ENCODE results near the gene TTC8. TPM values are rescaled to one million over a fixed set of nuclear protein-coding genes. Genes with fewer than 3 reads are reported as not detected.

Gene TTC8
- 18.3 TPM for polyA plus RNA-seq (2013, experiment 1 of 2)
- 18.0 TPM for polyA plus RNA-seq (2013, experiment 2 of 2)

DNA sequence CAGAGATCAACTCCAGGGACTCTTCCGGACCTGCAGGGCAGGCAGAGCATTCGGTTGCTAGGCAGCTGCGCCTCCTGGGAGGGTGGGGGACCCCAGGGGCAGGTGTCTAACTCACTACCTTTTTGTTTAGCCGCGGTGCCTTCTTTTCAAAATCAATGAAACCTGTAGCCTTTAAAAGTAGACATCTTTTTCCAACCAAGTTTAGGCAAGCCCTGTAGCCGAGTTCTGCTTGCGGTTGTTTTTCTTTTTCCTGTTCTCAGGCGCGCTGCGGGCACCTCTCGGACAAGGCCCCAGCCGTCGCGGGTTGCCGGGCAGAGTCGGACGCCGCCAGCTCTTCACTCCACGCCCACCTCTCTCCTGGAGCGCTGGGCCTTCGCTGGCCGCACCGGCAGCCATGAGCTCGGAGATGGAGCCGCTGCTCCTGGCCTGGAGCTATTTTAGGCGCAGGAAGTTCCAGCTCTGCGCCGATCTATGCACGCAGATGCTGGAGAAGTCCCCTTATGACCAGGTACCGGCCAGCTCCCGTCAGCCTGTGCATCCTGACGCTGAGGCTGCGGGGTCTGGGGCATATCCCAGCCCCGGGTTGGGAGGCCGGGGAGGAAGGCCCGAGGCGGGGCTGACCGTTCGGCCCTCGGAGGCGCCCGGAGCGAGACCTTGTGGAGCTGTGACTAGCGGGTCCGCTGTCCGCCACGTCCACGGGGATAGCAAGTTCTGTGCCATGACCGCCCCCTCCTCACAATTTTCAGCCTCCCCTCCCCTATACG, at the start of gene TTC8:
Gene TTC8 (plus strand): TSS at position 338 of the 764 bp plus-strand sequence. CDS start 57 bp downstream, at position 395.
- Histone ChIP-seq H4K91ac (ENCODE audit: low read depth, low read length, poor library complexity) (no peak within 1 kb of the TSS), H3K14ac (ENCODE audit: low read length) (peak within 1 kb of the TSS; percentile 78)

DNA sequence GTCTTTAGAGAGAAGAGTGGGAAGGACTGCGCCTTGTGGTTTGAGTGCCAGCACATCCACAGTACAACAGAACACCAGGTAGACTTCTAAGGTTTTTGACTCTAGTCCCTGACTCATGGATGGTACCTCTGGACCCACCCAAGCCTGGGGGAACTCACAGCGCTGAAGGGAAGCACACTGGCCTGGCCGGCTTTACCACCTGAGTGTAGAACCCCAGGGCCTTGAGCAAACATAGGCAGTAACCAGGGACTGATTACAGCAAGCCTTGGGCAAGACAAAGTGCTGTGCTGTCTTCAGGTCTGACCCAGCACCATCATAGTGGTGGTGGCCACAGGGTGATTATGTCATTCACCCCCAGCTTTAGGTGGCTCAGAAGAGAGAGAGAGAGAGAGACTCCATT, 48.9 kb upstream of the TTC8 start:
- H2AK5ac ChIP-seq (ENCODE audit: low read depth, low read length) = no peak overlapping the region
- H3K27me3 ChIP-seq (ENCODE audit: control insufficient read depth in 3 of 3, insufficient read depth in 3 of 3, low read depth in 1 of 3, low read length in 3 of 3) = no peaks in the 10 kb centered on the region
- no peaks in the 10 kb centered on the region for H3K9me3 ChIP-seq (replicated peaks in 1 of 2; ENCODE audit: control insufficient read depth in 2 of 2, insufficient read depth in 1 of 2, low read depth in 1 of 2, low read length in 2 of 2)
- no peak overlapping the region for H3K4me2 ChIP-seq (ENCODE audit: insufficient read depth, low read length, poor library complexity, severe bottlenecking)
- H3K4me1 ChIP-seq (ENCODE audit: control insufficient read depth in 2 of 2, insufficient read depth in 1 of 2, low read depth in 1 of 2, low read length in 2 of 2) = no peaks in the 10 kb centered on the region
- no peak for DNase-seq (ENCODE audit: low spot score)
- H3K9ac ChIP-seq (ENCODE audit: low read depth, low read length, poor library complexity) = no peak overlapping the region
- H2BK12ac ChIP-seq (ENCODE audit: low read length) = no peak overlapping the region
- H2BK120ac ChIP-seq (ENCODE audit: low read depth, low read length) = no peak overlapping the region
- no peak overlapping the region for H3K27ac ChIP-seq (replicated peaks; ENCODE audit: low read length)
- H4K8ac ChIP-seq (ENCODE audit: low read depth, low read length) = no peak overlapping the region
- no peak overlapping the region for H4K91ac ChIP-seq (ENCODE audit: low read depth, low read length, poor library complexity)
- no peaks in the 10 kb centered on the region for H3K36me3 ChIP-seq (replicated peaks in 1 of 2; ENCODE audit: control insufficient read depth in 2 of 2, insufficient read depth in 2 of 2, low read length in 2 of 2)
- H3K18ac ChIP-seq (ENCODE audit: low read length) = no peak overlapping the region
- no peak overlapping the region for H3K4me3 ChIP-seq (ENCODE audit: low read length in 2 of 2)
- WGBS, 2 donors (ENCODE audit: extremely low coverage in 2 of 2, insufficient read length in 2 of 2, insufficient replicate concordance in 1 of 2) = no CpG with 5 or more reads among the region's 3 CpGs
- H2BK15ac ChIP-seq (ENCODE audit: low read length) = no peak overlapping the region
- no peaks in the 10 kb centered on the region for H3K79me1 ChIP-seq (ENCODE audit: low read depth, low read length)
- no peak overlapping the region for H3K14ac ChIP-seq (ENCODE audit: low read length)
- H3K4ac ChIP-seq (ENCODE audit: low read length) = no peak overlapping the region
- no peak overlapping the region for H2BK5ac ChIP-seq (ENCODE audit: low read length)
- no peak overlapping the region for H3K23ac ChIP-seq (ENCODE audit: low read depth, low read length, poor library complexity)
- no peak overlapping the region for H2AFZ ChIP-seq (ENCODE audit: low read length)

More for the DNA sequence above, at the start of gene TTC8:
- peak within 1 kb of the TSS; percentile 56 for H3K4me2 ChIP-seq (ENCODE audit: insufficient read depth, low read length, poor library complexity, severe bottlenecking)
- no peaks in the 10 kb centered on the region for H3K79me1 ChIP-seq (ENCODE audit: low read depth, low read length)
- peak within 1 kb of the TSS; percentile 97 for H3K9ac ChIP-seq (ENCODE audit: low read depth, low read length, poor library complexity)
- no peak within 1 kb of the TSS for H3K4ac ChIP-seq (ENCODE audit: low read length)
- peak within 1 kb of the TSS; percentile 90 for H2AFZ ChIP-seq (ENCODE audit: low read length)
- H3K9me3 ChIP-seq (replicated peaks in 1 of 2; ENCODE audit: control insufficient read depth in 2 of 2, insufficient read depth in 1 of 2, low read depth in 1 of 2, low read length in 2 of 2) = no peaks in the 10 kb centered on the region
- peak within 1 kb of the TSS; percentile 92 for H3K27ac ChIP-seq (replicated peaks; ENCODE audit: low read length)
- H3K18ac ChIP-seq (ENCODE audit: low read length) = peak within 1 kb of the TSS; percentile 100
- peak within 1 kb of the TSS; percentile 81 to 87 for H3K4me3 ChIP-seq (ENCODE audit: low read length in 2 of 2)
- H2BK12ac ChIP-seq (ENCODE audit: low read length) = peak within 1 kb of the TSS; percentile 60
- peak; percentile 85 for DNase-seq (ENCODE audit: low spot score)
- no peak within 1 kb of the TSS for H2BK15ac ChIP-seq (ENCODE audit: low read length)
- WGBS, 2 donors (ENCODE audit: extremely low coverage in 2 of 2, insufficient read length in 2 of 2, insufficient replicate concordance in 1 of 2) = no CpG with 5 or more reads among the region's 50 CpGs
- H3K36me3 ChIP-seq (replicated peaks in 1 of 2; ENCODE audit: control insufficient read depth in 2 of 2, insufficient read depth in 2 of 2, low read length in 2 of 2) = no peaks in the 10 kb centered on the region
- no peak within 1 kb of the TSS for H2AK5ac ChIP-seq (ENCODE audit: low read depth, low read length)
- peak within 1 kb of the TSS; percentile 52 for H3K23ac ChIP-seq (ENCODE audit: low read depth, low read length, poor library complexity)
- H3K4me1 ChIP-seq (ENCODE audit: control insufficient read depth in 2 of 2, insufficient read depth in 1 of 2, low read depth in 1 of 2, low read length in 2 of 2) = peaks cover 3 to 5% of the 10 kb centered on the region in 2 donors
- no peak within 1 kb of the TSS for H2BK120ac ChIP-seq (ENCODE audit: low read depth, low read length)
- H2BK5ac ChIP-seq (ENCODE audit: low read length) = no peak within 1 kb of the TSS
- no peaks in the 10 kb centered on the region for H3K27me3 ChIP-seq (ENCODE audit: control insufficient read depth in 3 of 3, insufficient read depth in 3 of 3, low read depth in 1 of 3, low read length in 3 of 3)
- H4K8ac ChIP-seq (ENCODE audit: low read depth, low read length) = no peak within 1 kb of the TSS

DNA sequence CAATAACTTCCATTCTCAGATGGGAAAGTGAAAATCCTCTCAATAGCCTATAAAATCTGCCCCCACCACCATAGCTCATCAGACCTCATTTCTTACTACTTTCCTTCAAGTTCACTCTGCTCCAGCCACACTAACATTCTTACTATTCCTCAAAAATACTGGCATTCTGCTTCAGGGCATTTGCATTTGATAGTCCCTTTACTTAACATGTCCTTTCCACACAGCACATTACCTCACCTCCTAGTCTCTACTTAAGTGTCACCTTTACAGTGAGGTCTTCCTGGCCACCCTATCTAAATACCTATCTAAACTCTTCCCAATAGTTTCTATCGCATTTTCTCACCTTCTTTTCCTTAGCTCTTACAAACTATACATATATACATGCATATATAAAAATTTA, 38.5 kb upstream of the TTC8 start:
- Histone ChIP-seq H2BK120ac (ENCODE audit: low read depth, low read length) (no peak overlapping the region), H3K23ac (ENCODE audit: low read depth, low read length, poor library complexity) (no peak overlapping the region), H3K14ac (ENCODE audit: low read length) (no peak overlapping the region), H2AK5ac (ENCODE audit: low read depth, low read length) (no peak overlapping the region), H2BK12ac (ENCODE audit: low read length) (no peak overlapping the region), H2AFZ (ENCODE audit: low read length) (no peak overlapping the region), H2BK5ac (ENCODE audit: low read length) (no peak overlapping the region), H3K27me3 (ENCODE audit: control insufficient read depth in 3 of 3, insufficient read depth in 3 of 3, low read depth in 1 of 3, low read length in 3 of 3) (peaks cover 0 to 34% (median 4%) of the 10 kb centered on the region in 3 experiments), H3K4ac (ENCODE audit: low read length) (no peak overlapping the region), H3K4me1 (ENCODE audit: control insufficient read depth in 2 of 2, insufficient read depth in 1 of 2, low read depth in 1 of 2, low read length in 2 of 2) (no peaks in the 10 kb centered on the region), H4K91ac (ENCODE audit: low read depth, low read length, poor library complexity) (no peak overlapping the region), H3K79me1 (ENCODE audit: low read depth, low read length) (no peaks in the 10 kb centered on the region), H4K8ac (ENCODE audit: low read depth, low read length) (no peak overlapping the region), H3K27ac (replicated peaks; ENCODE audit: low read length) (no peak overlapping the region), H3K18ac (ENCODE audit: low read length) (no peak overlapping the region), H3K36me3 (replicated peaks in 1 of 2; ENCODE audit: control insufficient read depth in 2 of 2, insufficient read depth in 2 of 2, low read length in 2 of 2) (no peaks in the 10 kb centered on the region), H2BK15ac (ENCODE audit: low read length) (no peak overlapping the region), H3K4me2 (ENCODE audit: insufficient read depth, low read length, poor library complexity, severe bottlenecking) (no peak overlapping the region), H3K9ac (ENCODE audit: low read depth, low read length, poor library complexity) (no peak overlapping the region), H3K4me3 (ENCODE audit: low read length in 2 of 2) (no peak overlapping the region), H3K9me3 (replicated peaks in 1 of 2; ENCODE audit: control insufficient read depth in 2 of 2, insufficient read depth in 1 of 2, low read depth in 1 of 2, low read length in 2 of 2) (peaks cover 0 to 5% of the 10 kb centered on the region in 2 donors)
- WGBS, 2 donors (ENCODE audit: extremely low coverage in 2 of 2, insufficient read length in 2 of 2, insufficient replicate concordance in 1 of 2) = 100% methylated on average over 1 of the region's 1 CpG; no CpG with 5 or more reads in 1 of the 2 donors
- DNase-seq (ENCODE audit: low spot score) = no peak

DNA sequence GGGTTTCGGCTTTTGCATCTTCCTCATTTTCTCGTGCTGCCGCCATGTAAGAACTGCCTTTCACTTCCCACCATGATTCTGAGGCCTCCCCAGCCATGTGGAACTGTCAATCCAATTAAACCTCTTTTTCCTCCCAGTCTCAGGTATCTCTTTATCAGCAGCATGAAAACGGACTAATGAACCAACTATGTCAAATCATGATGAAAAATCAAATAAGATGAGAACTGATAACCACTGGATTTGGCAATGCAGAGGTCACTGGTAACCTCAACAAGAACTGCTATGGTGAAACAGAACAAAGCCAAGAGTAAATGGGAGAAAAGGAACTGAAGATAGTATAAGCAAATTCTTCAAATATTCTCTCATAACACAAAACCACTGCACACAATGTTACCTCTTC, 37.7 kb upstream of the TTC8 start:
- Histone ChIP-seq H2BK5ac (ENCODE audit: low read length) (no peak overlapping the region), H3K4me1 (ENCODE audit: control insufficient read depth in 2 of 2, insufficient read depth in 1 of 2, low read depth in 1 of 2, low read length in 2 of 2) (no peaks in the 10 kb centered on the region), H3K14ac (ENCODE audit: low read length) (no peak overlapping the region), H3K79me1 (ENCODE audit: low read depth, low read length) (no peaks in the 10 kb centered on the region), H3K27ac (replicated peaks; ENCODE audit: low read length) (no peak overlapping the region), H3K27me3 (ENCODE audit: control insufficient read depth in 3 of 3, insufficient read depth in 3 of 3, low read depth in 1 of 3, low read length in 3 of 3) (peaks cover 0 to 42% (median 10%) of the 10 kb centered on the region in 3 experiments), H2AK5ac (ENCODE audit: low read depth, low read length) (no peak overlapping the region), H2BK120ac (ENCODE audit: low read depth, low read length) (no peak overlapping the region), H3K36me3 (replicated peaks in 1 of 2; ENCODE audit: control insufficient read depth in 2 of 2, insufficient read depth in 2 of 2, low read length in 2 of 2) (no peaks in the 10 kb centered on the region), H3K4me2 (ENCODE audit: insufficient read depth, low read length, poor library complexity, severe bottlenecking) (no peak overlapping the region), H3K23ac (ENCODE audit: low read depth, low read length, poor library complexity) (no peak overlapping the region), H2AFZ (ENCODE audit: low read length) (no peak overlapping the region), H3K4me3 (ENCODE audit: low read length in 2 of 2) (no peak overlapping the region), H3K9me3 (replicated peaks in 1 of 2; ENCODE audit: control insufficient read depth in 2 of 2, insufficient read depth in 1 of 2, low read depth in 1 of 2, low read length in 2 of 2) (peaks cover 0 to 5% of the 10 kb centered on the region in 2 donors), H3K9ac (ENCODE audit: low read depth, low read length, poor library complexity) (no peak overlapping the region), H3K18ac (ENCODE audit: low read length) (no peak overlapping the region), H2BK15ac (ENCODE audit: low read length) (no peak overlapping the region), H4K91ac (ENCODE audit: low read depth, low read length, poor library complexity) (no peak overlapping the region), H2BK12ac (ENCODE audit: low read length) (no peak overlapping the region), H4K8ac (ENCODE audit: low read depth, low read length) (no peak overlapping the region), H3K4ac (ENCODE audit: low read length) (no peak overlapping the region)
- WGBS, 2 donors (ENCODE audit: extremely low coverage in 2 of 2, insufficient read length in 2 of 2, insufficient replicate concordance in 1 of 2) = no CpG with 5 or more reads among the region's 4 CpGs
- no peak for DNase-seq (ENCODE audit: low spot score)
